Naive B cell (primary cell): ENCODE data around the gene ADIG. TPM values are rescaled to one million over a fixed set of nuclear protein-coding genes. Genes with fewer than 3 reads are reported as not detected.

Experiments
- ATAC-seq, 2 donors: fragments of 150-1000 bp; cut with Tn5 transposase; 2 replicates each; pipeline ENCODE4 v1.10.0; 2021; ENCODE audit warnings: low read depth in 2 of 2, mild to moderate bottlenecking in 2 of 2, moderate library complexity in 2 of 2
- DNase-seq: peaks from one replicate; pipeline ENCODE4 v3.0.0; 2022
- H3K27ac Mint-ChIP-seq, 6 donors: one replicate each; pipeline ENCODE4 v1.8.0; 2020 to 2022; ENCODE audit warnings: mild to moderate bottlenecking in 6 of 6, mixed read lengths in 6 of 6, moderate library complexity in 5 of 6, inconsistent platforms in 2 of 6
- H3K27me3 Mint-ChIP-seq, 3 donors: one replicate each; pipeline ENCODE4 v1.8.0; 2021 to 2022; ENCODE audit warnings: mixed read lengths in 3 of 3, mild to moderate bottlenecking in 1 of 3
- H3K36me3 Mint-ChIP-seq, 2 donors: one replicate each; pipeline ENCODE4 v1.8.0; 2020 to 2022; ENCODE audit warnings: mixed read lengths in 2 of 2, inconsistent platforms in 1 of 2, mild to moderate bottlenecking in 1 of 2
- H3K4me1 Mint-ChIP-seq, 3 donors: one replicate each; pipeline ENCODE4 v1.8.0; 2020 to 2022; ENCODE audit warnings: mixed read lengths in 3 of 3, inconsistent platforms in 1 of 3, mild to moderate bottlenecking in 1 of 3, moderate library complexity in 1 of 3
- H3K4me3 Mint-ChIP-seq, 8 donors: one replicate each; pipeline ENCODE4 v1.8.0; 2020 to 2022; ENCODE audit warnings: mild to moderate bottlenecking in 8 of 8, mixed read lengths in 8 of 8, moderate library complexity in 8 of 8, inconsistent platforms in 2 of 8
- H3K9me3 Mint-ChIP-seq, 7 donors: one replicate each; pipeline ENCODE4 v1.8.0; 2020 to 2022; ENCODE audit warnings: mixed read lengths in 7 of 7, mild to moderate bottlenecking in 5 of 7, inconsistent platforms in 2 of 7, moderate library complexity in 1 of 7
- polyA plus RNA-seq, 6 donors: library from polyadenylated mRNA; unstranded; fragments of 300-500 nt; fragmentation: Illumina TruSeq; gene quantifications; one replicate each; pipeline ENCODE4 v1.2.3, GENCODE V29; 2021; ENCODE audit warnings: low read depth in 6 of 6

ADIG gene
- polyA plus RNA-seq, 6 donors from 2014 or later: not detected

DNA sequence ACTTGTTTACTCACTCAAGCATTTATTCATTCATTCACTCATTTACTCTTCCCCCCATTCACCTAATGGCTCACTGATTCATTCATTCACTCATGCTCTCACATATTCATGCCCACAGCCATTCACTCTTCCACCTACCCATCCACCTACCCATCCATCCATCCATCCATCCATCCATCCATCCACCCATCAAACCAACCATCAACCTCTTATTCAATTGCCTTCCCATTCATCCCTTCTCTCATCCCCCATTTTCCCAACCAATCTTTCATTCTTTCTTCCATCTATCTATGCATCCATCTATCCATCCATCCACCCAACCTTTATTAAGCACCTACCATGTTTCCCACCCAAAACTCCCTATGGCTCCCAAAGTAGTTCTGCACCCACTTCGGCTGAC is 19.1 kb downstream of the ADIG start:
- Mint-ChIP-seq H3K36me3 (no peaks in the 10 kb centered on the region), H3K9me3 (peaks cover 0 to 2% (median 0%) of the 10 kb centered on the region in 7 donors), H3K4me1 (peaks cover 5 to 8% (median 6%) of the 10 kb centered on the region in 3 donors), H3K27me3 (peaks cover 54 to 73% (median 66%) of the 10 kb centered on the region in 3 donors), H3K27ac (peak overlapping the region in 1 of 6 donors; percentile 40), H3K4me3 (no peak overlapping the region)
- no peak for ATAC-seq
- DNase-seq: no peak

DNA sequence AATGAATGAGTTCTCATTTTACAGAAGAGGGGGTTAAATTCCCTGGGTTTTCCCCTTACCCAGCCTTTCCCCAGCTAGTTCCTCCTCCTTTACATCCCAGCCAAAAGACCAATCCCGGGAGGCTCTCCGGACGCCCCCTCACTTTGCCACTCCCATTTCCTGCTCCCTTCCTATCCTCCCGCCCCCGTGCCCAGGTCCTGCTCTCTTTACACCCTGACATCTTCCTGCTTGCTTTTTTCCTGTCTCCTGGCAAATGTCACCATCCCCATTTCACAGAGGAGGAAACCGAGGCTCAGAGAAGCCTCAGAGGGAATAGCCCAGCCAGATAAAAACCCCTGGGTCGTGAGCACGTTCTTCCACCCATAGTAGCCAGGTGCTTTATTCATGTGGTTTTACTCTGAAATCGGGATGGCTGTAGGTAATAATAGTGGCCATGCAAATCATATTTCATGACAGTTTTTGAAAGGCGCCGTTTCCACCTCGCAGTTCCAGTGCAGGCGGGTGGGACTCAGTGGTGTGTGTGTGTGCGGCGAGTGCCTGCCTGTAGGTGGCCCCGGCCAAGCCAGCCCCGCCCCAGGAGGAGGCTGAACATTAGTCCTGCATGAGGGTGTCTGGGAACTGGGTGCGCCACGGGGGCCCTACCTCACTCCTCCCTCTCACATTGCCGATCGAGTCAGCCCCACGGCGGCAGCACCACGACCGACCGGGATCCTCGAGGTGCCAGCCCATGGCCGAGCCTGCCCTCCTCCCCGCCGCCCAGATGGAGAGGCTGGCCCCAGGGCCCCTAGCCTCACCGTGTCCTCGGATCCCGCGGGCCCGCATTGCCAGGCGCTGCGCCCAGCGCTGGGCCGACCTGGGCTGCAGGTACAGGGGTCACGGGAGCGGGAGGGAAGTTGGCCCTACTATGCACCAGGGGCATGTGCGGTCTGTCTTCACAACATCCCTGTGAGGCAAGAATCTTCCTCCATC is 20.5 kb downstream of the ADIG start, which contains the start of gene ARHGAP40:
ARHGAP40 (plus strand) TSS at position 594 of the 969 bp plus-strand sequence.
- DNase-seq (no peak), ATAC-seq (peak; percentile 52 to 53)
- Mint-ChIP-seq H3K27ac (no peak within 1 kb of the TSS), H3K9me3 (peaks cover 0 to 2% (median 0%) of the 10 kb centered on the region in 7 donors), H3K4me3 (peak within 1 kb of the TSS in 3 of 8 donors; percentile 3 to 69 (median 5)), H3K36me3 (no peaks in the 10 kb centered on the region), H3K27me3 (peaks cover 64 to 82% (median 68%) of the 10 kb centered on the region in 3 donors), H3K4me1 (peaks cover 5 to 8% (median 6%) of the 10 kb centered on the region in 3 donors)

DNA sequence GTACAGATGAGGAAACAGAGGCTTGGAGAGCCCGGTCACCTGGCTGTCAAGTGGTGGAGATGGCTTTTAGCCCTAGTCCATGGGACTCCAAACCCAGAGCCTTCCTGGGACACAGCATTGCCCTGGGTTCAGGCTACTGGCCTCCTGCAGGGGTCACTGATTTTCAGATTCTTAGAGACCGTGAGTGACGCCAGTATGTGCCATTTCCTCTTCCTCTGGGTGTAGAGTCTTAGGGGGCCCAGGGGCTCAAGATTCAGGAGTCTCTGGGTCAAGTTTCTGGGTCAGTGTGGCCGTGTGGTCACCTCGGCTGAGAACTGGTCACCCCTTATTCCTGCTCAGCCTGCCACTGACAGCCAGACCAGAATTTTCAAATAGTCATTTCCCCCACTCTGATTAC is 21.2 kb downstream of the ADIG start:
- Mint-ChIP-seq H3K4me1 (peaks cover 5 to 8% (median 6%) of the 10 kb centered on the region in 3 donors), H3K36me3 (no peaks in the 10 kb centered on the region), H3K4me3 (no peak overlapping the region), H3K27ac (no peak overlapping the region), H3K27me3 (peaks cover 62 to 76% (median 62%) of the 10 kb centered on the region in 3 donors), H3K9me3 (peaks cover 0 to 2% (median 0%) of the 10 kb centered on the region in 7 donors)
- ATAC-seq (no peak), DNase-seq (no peak)

DNA sequence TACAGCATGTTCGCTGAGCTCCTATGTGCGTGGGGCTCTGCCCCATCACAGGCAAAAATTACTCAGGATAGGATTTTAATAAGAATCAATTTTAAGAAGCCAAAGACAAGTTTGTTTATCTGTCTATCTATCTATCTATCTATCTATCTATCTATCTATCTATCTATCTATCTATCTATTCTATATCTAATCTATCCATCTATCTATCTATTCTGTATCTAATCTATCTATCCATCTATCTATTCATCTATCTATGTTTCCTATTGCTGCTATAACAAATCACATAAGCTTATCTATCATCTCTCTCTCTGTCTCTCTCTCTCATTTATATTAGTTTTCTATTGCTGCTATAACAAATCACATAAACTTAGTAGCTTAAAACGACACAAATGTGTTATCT is 22.3 kb downstream of the ADIG start:
- H3K36me3 Mint-ChIP-seq: no peaks in the 10 kb centered on the region
- no peak overlapping the region for H3K4me3 Mint-ChIP-seq
- DNase-seq: no peak
- no peak for ATAC-seq
- H3K27me3 Mint-ChIP-seq: peaks cover 59 to 74% (median 62%) of the 10 kb centered on the region in 3 donors
- peaks cover 7 to 9% (median 8%) of the 10 kb centered on the region in 3 donors for H3K4me1 Mint-ChIP-seq
- no peak overlapping the region for H3K27ac Mint-ChIP-seq
- peaks cover 0 to 2% (median 0%) of the 10 kb centered on the region in 7 donors for H3K9me3 Mint-ChIP-seq

DNA sequence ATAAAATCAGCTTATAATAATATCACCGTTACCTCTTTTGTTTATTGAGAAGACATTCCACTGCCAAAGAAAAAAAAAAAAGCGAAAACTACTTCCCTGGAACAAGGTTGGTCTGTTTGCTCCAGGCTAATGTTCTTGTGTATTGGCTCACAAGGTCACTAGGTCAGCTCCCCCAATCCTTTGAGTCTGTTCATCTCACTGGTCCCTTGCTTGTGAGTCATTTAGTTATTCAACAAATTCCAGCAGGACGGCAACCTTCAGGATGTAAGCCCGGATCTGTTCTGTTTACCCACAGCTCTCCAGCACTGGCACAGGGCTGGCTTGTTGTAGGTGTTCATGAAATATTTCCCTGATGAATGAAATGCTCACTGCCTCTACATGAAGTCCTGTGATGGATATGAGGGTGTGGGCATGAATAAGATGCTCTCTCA is 23.9 kb downstream of the ADIG start:
- Mint-ChIP-seq H3K27ac (no peak overlapping the region), H3K36me3 (no peaks in the 10 kb centered on the region), H3K9me3 (peaks cover 0 to 2% (median 0%) of the 10 kb centered on the region in 7 donors), H3K4me1 (peaks cover 8 to 11% (median 8%) of the 10 kb centered on the region in 3 donors), H3K27me3 (peaks cover 55 to 68% (median 65%) of the 10 kb centered on the region in 3 donors), H3K4me3 (no peak overlapping the region)
- ATAC-seq (no peak), DNase-seq (no peak)

DNA sequence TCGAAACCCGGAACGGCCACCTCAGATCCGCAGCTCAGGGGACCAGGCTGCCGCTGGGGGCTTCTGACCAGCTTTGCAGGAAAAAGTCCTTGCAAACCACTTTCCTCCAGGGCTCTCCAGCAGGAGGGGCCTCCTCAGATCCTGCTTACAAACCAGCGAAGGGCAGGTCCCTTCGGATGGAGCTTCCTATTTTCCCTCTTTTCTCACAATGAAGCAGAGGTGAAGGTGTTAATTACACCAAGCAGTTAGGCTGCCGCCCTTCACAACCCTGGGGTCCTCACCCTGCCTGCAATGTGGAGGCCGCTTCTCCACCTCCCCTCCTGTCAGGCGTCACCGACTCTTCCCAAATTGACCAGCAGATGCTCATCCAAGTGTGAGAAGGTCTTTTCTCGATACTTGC is 26.4 kb downstream of the ADIG start:
- no peak for DNase-seq
- H3K4me3 Mint-ChIP-seq: no peak overlapping the region
- no peaks in the 10 kb centered on the region for H3K36me3 Mint-ChIP-seq
- H3K27me3 Mint-ChIP-seq: peaks cover 41 to 54% (median 47%) of the 10 kb centered on the region in 3 donors
- H3K9me3 Mint-ChIP-seq: peaks cover 0 to 1% (median 0%) of the 10 kb centered on the region in 7 donors
- H3K27ac Mint-ChIP-seq: peak overlapping the region in 1 of 6 donors; percentile 2
- no peak for ATAC-seq
- peaks cover 1 to 5% (median 3%) of the 10 kb centered on the region in 3 donors for H3K4me1 Mint-ChIP-seq

DNA sequence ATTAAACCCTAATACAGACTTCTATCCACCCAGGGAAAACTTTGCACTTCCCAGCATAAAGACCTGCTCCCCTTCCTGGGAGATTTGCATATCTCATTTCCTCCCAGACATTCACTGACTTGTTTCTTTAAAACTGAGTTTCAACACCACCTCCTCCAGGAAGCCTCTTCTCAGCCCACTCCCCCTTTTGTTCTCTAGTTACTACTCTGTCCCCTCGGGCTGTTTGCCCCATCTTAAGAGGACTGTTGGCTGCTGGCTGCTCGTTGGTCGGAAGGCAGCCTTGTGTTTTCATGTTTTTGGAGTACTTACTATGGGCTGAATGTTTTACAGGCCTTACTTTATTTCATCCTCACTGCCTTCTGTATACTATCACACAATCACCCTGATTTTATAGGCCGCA is 27.2 kb downstream of the ADIG start:
- Mint-ChIP-seq H3K4me3 (no peak overlapping the region), H3K36me3 (no peaks in the 10 kb centered on the region), H3K4me1 (peaks cover 0 to 5% (median 3%) of the 10 kb centered on the region in 3 donors), H3K9me3 (peaks cover 0 to 1% (median 0%) of the 10 kb centered on the region in 7 donors), H3K27me3 (peaks cover 39 to 55% (median 46%) of the 10 kb centered on the region in 3 donors), H3K27ac (peak overlapping the region in 1 of 6 donors; percentile 29)
- no peak for ATAC-seq
- DNase-seq: no peak

DNA sequence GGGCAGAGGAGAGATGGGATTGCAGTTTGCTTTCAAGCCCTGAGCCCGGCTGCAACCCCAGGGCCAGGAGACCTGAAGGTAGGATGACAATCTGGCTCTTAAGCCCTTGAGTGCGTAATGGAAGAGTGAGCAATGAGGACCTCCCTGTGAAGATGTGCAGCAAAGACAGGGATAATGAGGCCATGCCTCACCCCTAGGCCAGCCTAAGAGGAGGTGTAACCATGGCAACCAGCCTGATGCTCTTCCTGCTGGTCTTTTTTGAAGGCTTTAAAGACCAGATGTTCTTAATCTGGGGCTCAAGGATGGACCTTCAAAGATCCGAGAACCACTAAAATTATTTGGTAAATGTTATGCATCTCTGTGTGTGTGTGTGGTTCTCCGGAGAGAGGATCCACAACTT is 28.8 kb downstream of the ADIG start:
- no peak overlapping the region for H3K27ac Mint-ChIP-seq
- ATAC-seq (no peak), DNase-seq (no peak)
- peaks cover 0 to 1% (median 0%) of the 10 kb centered on the region in 7 donors for H3K9me3 Mint-ChIP-seq
- H3K36me3 Mint-ChIP-seq: no peaks in the 10 kb centered on the region
- H3K27me3 Mint-ChIP-seq: peaks cover 33 to 55% (median 37%) of the 10 kb centered on the region in 3 donors
- H3K4me1 Mint-ChIP-seq: peaks cover 0 to 5% (median 3%) of the 10 kb centered on the region in 3 donors
- no peak overlapping the region for H3K4me3 Mint-ChIP-seq

DNA sequence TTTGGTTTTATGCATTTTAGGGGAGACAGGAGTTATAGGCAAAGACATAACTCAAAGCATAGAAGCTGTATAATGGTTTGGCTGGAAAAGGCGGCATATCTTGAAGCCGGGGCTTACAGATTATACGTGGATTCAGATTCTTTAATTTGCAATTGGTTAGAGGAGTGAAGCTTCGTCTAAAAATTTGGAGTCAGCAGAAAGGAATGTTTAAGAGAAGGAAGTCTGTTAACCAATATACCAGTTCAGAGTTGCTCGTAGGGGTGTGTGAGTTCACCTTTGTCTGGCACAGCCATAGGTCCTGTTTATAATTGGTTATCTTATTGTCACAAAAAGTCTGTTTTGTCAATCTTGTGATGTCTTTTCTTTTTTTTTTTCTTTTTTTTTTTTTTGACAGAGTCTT is 29.5 kb downstream of the ADIG start:
- H3K27me3 Mint-ChIP-seq: peaks cover 28 to 55% (median 33%) of the 10 kb centered on the region in 3 donors
- H3K4me3 Mint-ChIP-seq: no peak overlapping the region
- peaks cover 0 to 5% (median 3%) of the 10 kb centered on the region in 3 donors for H3K4me1 Mint-ChIP-seq
- H3K27ac Mint-ChIP-seq: peak overlapping the region in 1 of 6 donors; percentile 65
- DNase-seq (no peak), ATAC-seq (no peak)
- no peaks in the 10 kb centered on the region for H3K36me3 Mint-ChIP-seq
- H3K9me3 Mint-ChIP-seq: peaks cover 0 to 1% (median 0%) of the 10 kb centered on the region in 7 donors

DNA sequence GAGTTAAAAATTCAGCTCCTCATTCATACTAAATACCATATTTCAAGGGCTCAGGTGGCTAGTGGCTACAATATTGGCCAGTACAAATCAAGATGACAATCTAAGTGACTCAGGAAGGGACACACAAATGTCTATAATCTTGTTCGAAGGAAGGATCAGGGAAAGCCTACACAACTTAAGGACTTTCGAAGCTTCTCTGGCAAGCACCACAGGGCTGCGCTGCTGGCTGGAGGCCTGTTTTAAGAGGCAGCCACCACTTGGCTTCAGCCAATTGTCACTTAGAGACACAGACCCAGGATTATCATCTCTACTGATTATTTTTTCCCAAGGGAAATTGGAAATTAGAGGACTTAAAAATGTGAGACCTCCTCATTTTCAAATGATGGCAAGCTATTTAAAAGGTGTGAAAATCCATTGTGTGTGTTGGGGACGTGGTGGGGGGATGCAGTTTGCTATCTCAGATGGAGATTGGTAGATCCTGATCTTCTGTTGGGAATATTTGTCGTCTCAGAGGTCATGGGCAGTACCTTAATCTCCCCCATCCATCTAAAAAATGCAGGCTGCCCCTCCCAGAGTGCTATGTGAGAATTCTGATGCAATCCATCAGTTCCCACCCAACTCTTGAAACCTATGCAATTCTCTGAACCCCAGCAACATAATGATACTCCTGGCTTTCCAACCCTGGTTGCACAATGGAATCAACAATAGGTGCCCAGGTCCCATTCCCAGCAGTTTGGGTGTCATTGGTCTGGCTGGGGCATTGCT is 31.9 kb downstream of the ADIG start:
- H3K9me3 Mint-ChIP-seq: peaks cover 0 to 1% (median 0%) of the 10 kb centered on the region in 7 donors
- no peak for ATAC-seq
- H3K4me1 Mint-ChIP-seq: peaks cover 0 to 5% (median 3%) of the 10 kb centered on the region in 3 donors
- H3K27ac Mint-ChIP-seq: no peak overlapping the region
- peaks cover 28 to 60% (median 29%) of the 10 kb centered on the region in 3 donors for H3K27me3 Mint-ChIP-seq
- H3K4me3 Mint-ChIP-seq: no peak overlapping the region
- no peaks in the 10 kb centered on the region for H3K36me3 Mint-ChIP-seq
- DNase-seq: no peak

DNA sequence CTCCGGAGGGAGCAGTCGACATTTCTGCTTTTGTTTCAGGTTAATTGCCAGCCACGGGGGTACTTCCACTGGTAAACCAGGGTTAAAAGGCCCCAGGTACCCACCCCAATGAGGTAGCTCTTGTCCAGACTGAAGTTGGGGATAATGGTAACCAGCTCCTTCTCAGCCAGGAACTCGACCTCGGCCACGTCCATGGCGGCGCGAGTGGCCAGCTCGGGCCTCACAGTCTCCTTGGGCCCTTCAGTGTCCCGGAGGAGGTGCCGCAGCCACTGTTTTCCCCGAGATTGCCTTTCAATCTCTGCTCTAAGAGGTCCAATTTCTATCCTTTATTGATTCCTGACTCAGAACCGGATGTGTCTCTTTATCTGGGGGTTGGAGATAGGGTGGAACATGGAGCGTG is 34.3 kb downstream of the ADIG start:
- DNase-seq (no peak), ATAC-seq (no peak)
- Mint-ChIP-seq H3K4me1 (no peaks in the 10 kb centered on the region), H3K27ac (no peak overlapping the region), H3K27me3 (peaks cover 18 to 64% (median 29%) of the 10 kb centered on the region in 3 donors), H3K4me3 (no peak overlapping the region), H3K9me3 (no peaks in the 10 kb centered on the region), H3K36me3 (no peaks in the 10 kb centered on the region)

DNA sequence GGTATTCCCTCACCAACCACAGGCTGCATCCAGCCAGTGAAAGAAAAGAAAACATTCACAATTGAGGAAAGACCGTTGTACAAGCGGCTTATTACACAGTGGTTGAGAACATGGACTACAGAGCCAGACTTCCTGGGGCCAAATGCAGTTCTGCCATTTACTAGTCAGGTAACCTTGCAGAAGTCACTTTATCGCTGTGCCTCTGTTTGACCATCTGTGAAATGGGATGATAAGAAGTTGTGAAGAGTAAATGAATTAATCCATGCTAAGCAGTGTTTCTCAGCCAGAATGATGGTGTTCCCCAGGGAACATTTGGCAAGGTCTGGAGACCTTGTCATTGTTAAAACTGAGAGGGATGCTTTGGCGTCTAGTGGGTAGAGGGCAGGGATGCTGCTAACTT is 35.5 kb downstream of the ADIG start:
- Mint-ChIP-seq H3K36me3 (no peaks in the 10 kb centered on the region), H3K9me3 (no peaks in the 10 kb centered on the region), H3K4me1 (no peaks in the 10 kb centered on the region), H3K4me3 (no peak overlapping the region), H3K27ac (no peak overlapping the region), H3K27me3 (peaks cover 28 to 69% (median 31%) of the 10 kb centered on the region in 3 donors)
- no peak for ATAC-seq
- DNase-seq: no peak
